ENCODE measurements around the gene SOX15. TPM values are rescaled to one million over a fixed set of nuclear protein-coding genes. Genes with fewer than 3 reads are reported as not detected.

The SOX15 gene
- total and polyA plus RNA-seq, 2 of the 4 experiments (the other 2 are of a cell fraction): 0.18 to 0.62 TPM

DNA sequence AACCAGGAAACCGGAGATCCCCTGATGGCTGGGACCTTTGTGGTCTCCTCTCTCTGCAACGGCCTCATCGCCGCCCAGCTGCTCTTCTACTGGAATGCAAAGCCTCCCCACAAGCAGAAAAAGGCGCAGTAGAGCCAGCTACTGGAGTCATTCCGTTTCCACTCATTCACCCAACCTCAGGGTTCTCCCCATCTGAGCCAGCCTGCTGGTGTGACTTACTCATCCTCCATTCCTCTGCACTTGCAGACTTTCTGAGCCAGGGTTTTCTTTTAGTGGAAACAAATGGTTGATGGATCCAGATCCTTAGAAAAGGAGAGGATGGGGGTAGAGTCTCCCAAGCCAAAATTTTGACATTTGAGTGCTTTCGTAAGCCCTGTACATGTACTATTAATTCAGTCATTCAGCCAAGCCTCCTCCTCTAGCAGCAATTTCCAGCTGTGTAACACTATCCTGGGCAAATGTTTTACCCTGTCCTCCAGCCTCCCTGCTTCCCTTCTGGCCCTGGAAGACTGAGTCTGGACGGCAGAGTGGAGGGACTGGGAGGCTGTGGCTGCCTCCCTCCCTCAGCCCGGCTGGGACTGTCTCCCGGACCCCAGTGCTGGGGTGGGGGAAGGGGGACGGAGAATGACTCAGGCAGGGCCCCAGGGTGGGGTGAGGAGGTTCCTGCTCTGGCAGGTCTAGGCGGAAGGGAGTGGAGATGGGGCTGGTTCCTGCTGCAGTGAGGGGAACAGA is 2.3 kb downstream of the SOX15 start (continued):
- TF ChIP-seq, protein P1, sequence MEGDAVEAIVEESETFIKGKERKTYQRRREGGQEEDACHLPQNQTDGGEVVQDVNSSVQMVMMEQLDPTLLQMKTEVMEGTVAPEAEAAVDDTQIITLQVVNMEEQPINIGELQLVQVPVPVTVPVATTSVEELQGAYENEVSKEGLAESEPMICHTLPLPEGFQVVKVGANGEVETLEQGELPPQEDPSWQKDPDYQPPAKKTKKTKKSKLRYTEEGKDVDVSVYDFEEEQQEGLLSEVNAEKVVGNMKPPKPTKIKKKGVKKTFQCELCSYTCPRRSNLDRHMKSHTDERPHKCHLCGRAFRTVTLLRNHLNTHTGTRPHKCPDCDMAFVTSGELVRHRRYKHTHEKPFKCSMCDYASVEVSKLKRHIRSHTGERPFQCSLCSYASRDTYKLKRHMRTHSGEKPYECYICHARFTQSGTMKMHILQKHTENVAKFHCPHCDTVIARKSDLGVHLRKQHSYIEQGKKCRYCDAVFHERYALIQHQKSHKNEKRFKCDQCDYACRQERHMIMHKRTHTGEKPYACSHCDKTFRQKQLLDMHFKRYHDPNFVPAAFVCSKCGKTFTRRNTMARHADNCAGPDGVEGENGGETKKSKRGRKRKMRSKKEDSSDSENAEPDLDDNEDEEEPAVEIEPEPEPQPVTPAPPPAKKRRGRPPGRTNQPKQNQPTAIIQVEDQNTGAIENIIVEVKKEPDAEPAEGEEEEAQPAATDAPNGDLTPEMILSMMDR (conservative IDR thresholded peaks at IDR 0.05; ENCODE audit: low read depth, low read length): peak; percentile 27; the same call in 1 of the 2 replicates
